Testis (tissue), 2 donors: ENCODE data around the gene ANKRD36C.
"Not testable (repeated sequence)": the region's sequence is repeated elsewhere in the genome, so short reads cannot be mapped to it uniquely, and the experiment has no call there.

ENCODE experiments used
- CTCF ChIP-seq, 3 experiments: fragments of 450-650 bp in 2 of 3; fragments of 200-600 bp in 1 of 3; sonication (generic) in 1 of 3; IDR thresholded peaks; one replicate each; pipeline ENCODE4 v1.5.1; 2016 to 2019; ENCODE audit warnings: antibody characterized with exemption in 3 of 3, mild to moderate bottlenecking in 2 of 3, moderate library complexity in 1 of 3
- POLR2A ChIP-seq: fragments of 450-650 bp; IDR thresholded peaks from one replicate; pipeline ENCODE4 v1.6.1; 2017; ENCODE audit warnings: antibody characterized with exemption, mild to moderate bottlenecking, moderate library complexity

GRCh38 chr2:96008051-96008450 is 16.4 kb upstream of the ANKRD36C start:
- not testable (repeated sequence) for TF ChIP-seq CTCF (IDR thresholded peaks at IDR 0.05); POLR2A
